ENCODE results near the gene SPEN.

SPEN gene

DNA sequence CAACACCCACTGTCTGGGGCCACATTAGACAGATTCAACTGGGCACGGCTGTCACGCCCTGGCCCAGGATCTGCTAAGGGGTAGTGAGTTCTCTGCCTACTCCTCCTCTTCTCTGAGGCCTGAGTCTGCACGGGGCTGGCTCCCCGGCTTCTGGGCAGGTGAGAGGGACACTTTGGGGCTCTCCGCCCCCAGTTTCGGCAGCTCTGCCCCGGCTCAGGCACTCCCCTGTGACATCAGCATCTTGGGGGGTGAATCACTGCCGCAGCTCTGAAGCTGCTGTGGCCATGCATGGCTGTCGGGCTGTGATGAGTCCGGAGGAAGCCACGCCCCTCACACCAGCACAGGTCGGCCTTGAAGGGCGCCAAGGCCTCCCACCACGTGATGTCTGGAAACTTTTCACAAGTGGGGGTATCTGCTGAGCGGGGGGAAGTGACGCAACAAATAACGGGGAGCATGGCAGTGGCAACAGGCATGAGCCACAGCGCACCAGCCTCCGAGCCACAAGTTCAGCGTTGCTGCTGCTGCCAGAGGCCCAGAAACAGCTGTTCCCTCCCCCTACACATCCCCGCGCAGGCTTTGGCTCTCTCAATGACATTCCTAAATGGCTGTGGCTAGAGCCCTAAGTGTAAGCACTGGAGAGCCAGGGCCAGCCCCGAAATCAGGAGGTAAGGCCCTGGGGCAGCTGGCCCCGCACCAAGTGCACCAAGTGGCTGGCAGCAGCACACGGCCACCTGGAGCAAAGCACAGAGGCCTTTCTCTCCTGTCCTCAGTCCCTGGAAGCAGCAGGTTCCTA lies 102.1 kb downstream of the SPEN start (continued):
- TF ChIP-seq, protein P1, sequence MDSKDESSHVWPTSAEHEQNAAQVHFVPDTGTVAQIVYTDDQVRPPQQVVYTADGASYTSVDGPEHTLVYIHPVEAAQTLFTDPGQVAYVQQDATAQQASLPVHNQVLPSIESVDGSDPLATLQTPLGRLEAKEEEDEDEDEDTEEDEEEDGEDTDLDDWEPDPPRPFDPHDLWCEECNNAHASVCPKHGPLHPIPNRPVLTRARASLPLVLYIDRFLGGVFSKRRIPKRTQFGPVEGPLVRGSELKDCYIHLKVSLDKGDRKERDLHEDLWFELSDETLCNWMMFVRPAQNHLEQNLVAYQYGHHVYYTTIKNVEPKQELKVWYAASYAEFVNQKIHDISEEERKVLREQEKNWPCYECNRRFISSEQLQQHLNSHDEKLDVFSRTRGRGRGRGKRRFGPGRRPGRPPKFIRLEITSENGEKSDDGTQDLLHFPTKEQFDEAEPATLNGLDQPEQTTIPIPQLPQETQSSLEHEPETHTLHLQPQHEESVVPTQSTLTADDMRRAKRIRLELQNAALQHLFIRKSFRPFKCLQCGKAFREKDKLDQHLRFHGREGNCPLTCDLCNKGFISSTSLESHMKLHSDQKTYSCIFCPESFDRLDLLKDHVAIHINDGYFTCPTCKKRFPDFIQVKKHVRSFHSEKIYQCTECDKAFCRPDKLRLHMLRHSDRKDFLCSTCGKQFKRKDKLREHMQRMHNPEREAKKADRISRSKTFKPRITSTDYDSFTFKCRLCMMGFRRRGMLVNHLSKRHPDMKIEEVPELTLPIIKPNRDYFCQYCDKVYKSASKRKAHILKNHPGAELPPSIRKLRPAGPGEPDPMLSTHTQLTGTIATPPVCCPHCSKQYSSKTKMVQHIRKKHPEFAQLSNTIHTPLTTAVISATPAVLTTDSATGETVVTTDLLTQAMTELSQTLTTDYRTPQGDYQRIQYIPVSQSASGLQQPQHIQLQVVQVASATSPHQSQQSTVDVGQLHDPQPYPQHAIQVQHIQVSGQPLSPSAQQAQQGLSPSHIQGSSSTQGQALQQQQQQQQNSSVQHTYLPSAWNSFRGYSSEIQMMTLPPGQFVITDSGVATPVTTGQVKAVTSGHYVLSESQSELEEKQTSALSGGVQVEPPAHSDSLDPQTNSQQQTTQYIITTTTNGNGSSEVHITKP (tag by site-specific recombination; IDR thresholded peaks at IDR 0.05): no peak
- TF ChIP-seq ZIC2 (tag by site-specific recombination; IDR thresholded peaks at IDR 0.05) (no peak; the same call in 1 of the 2 replicates), ZBTB7A (tag by site-specific recombination; IDR thresholded peaks at IDR 0.05; ENCODE audit: low read depth) (no peak), ZNF654 (tag by site-specific recombination; IDR thresholded peaks at IDR 0.05; ENCODE audit: low read depth) (no peak), ZNF629 (tag by site-specific recombination; IDR thresholded peaks at IDR 0.05) (peak; percentile 51), IKZF3 (tag by site-specific recombination; IDR thresholded peaks at IDR 0.05) (no peak), ZBTB48 (tag by site-specific recombination; IDR thresholded peaks at IDR 0.05) (no peak), SALL2 (tag by site-specific recombination; IDR thresholded peaks at IDR 0.05; ENCODE audit: borderline replicate concordance) (no peak), ZNF114 (tag by site-specific recombination; IDR thresholded peaks at IDR 0.05) (no peak), ZNF514 (tag by site-specific recombination; IDR thresholded peaks at IDR 0.05) (no peak), BCL11A (tag by site-specific recombination; IDR thresholded peaks at IDR 0.05; ENCODE audit: low read depth) (no peak), KLF9 (tag by site-specific recombination; IDR thresholded peaks at IDR 0.05; ENCODE audit: low read depth) (peak; percentile 46; the same call in 1 of the 2 replicates), RBAK (tag by site-specific recombination; IDR thresholded peaks at IDR 0.05) (no peak), GFI1B (tag by site-specific recombination; IDR thresholded peaks at IDR 0.05) (no peak), ZNF2 (tag by site-specific recombination; IDR thresholded peaks at IDR 0.05) (no peak), OSR2 (tag by site-specific recombination; IDR thresholded peaks at IDR 0.05) (no peak), ZNF10 (tag by site-specific recombination; IDR thresholded peaks at IDR 0.05) (no peak)
- TF ChIP-seq, protein P2, sequence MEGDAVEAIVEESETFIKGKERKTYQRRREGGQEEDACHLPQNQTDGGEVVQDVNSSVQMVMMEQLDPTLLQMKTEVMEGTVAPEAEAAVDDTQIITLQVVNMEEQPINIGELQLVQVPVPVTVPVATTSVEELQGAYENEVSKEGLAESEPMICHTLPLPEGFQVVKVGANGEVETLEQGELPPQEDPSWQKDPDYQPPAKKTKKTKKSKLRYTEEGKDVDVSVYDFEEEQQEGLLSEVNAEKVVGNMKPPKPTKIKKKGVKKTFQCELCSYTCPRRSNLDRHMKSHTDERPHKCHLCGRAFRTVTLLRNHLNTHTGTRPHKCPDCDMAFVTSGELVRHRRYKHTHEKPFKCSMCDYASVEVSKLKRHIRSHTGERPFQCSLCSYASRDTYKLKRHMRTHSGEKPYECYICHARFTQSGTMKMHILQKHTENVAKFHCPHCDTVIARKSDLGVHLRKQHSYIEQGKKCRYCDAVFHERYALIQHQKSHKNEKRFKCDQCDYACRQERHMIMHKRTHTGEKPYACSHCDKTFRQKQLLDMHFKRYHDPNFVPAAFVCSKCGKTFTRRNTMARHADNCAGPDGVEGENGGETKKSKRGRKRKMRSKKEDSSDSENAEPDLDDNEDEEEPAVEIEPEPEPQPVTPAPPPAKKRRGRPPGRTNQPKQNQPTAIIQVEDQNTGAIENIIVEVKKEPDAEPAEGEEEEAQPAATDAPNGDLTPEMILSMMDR (tag by site-specific recombination; IDR thresholded peaks at IDR 0.05): no peak
- TF ChIP-seq, protein P3, sequence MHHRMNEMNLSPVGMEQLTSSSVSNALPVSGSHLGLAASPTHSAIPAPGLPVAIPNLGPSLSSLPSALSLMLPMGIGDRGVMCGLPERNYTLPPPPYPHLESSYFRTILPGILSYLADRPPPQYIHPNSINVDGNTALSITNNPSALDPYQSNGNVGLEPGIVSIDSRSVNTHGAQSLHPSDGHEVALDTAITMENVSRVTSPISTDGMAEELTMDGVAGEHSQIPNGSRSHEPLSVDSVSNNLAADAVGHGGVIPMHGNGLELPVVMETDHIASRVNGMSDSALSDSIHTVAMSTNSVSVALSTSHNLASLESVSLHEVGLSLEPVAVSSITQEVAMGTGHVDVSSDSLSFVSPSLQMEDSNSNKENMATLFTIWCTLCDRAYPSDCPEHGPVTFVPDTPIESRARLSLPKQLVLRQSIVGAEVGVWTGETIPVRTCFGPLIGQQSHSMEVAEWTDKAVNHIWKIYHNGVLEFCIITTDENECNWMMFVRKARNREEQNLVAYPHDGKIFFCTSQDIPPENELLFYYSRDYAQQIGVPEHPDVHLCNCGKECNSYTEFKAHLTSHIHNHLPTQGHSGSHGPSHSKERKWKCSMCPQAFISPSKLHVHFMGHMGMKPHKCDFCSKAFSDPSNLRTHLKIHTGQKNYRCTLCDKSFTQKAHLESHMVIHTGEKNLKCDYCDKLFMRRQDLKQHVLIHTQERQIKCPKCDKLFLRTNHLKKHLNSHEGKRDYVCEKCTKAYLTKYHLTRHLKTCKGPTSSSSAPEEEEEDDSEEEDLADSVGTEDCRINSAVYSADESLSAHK (tag by site-specific recombination; IDR thresholded peaks at IDR 0.05): 0 out of 2 replicates have a peak, but pooled peaks have one; percentile 27
- TF ChIP-seq, protein P4, sequence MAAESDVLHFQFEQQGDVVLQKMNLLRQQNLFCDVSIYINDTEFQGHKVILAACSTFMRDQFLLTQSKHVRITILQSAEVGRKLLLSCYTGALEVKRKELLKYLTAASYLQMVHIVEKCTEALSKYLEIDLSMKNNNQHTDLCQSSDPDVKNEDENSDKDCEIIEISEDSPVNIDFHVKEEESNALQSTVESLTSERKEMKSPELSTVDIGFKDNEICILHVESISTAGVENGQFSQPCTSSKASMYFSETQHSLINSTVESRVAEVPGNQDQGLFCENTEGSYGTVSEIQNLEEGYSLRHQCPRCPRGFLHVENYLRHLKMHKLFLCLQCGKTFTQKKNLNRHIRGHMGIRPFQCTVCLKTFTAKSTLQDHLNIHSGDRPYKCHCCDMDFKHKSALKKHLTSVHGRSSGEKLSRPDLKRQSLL (tag by site-specific recombination; IDR thresholded peaks at IDR 0.05): no peak
- TF ChIP-seq, protein P5, sequence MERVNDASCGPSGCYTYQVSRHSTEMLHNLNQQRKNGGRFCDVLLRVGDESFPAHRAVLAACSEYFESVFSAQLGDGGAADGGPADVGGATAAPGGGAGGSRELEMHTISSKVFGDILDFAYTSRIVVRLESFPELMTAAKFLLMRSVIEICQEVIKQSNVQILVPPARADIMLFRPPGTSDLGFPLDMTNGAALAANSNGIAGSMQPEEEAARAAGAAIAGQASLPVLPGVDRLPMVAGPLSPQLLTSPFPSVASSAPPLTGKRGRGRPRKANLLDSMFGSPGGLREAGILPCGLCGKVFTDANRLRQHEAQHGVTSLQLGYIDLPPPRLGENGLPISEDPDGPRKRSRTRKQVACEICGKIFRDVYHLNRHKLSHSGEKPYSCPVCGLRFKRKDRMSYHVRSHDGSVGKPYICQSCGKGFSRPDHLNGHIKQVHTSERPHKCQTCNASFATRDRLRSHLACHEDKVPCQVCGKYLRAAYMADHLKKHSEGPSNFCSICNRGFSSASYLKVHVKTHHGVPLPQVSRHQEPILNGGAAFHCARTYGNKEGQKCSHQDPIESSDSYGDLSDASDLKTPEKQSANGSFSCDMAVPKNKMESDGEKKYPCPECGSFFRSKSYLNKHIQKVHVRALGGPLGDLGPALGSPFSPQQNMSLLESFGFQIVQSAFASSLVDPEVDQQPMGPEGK (tag by site-specific recombination; IDR thresholded peaks at IDR 0.05): no peak
- TF ChIP-seq, protein P6, sequence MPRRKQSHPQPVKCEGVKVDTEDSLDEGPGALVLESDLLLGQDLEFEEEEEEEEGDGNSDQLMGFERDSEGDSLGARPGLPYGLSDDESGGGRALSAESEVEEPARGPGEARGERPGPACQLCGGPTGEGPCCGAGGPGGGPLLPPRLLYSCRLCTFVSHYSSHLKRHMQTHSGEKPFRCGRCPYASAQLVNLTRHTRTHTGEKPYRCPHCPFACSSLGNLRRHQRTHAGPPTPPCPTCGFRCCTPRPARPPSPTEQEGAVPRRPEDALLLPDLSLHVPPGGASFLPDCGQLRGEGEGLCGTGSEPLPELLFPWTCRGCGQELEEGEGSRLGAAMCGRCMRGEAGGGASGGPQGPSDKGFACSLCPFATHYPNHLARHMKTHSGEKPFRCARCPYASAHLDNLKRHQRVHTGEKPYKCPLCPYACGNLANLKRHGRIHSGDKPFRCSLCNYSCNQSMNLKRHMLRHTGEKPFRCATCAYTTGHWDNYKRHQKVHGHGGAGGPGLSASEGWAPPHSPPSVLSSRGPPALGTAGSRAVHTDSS (tag by site-specific recombination; IDR thresholded peaks at IDR 0.05): no peak
- TF ChIP-seq, protein P7, sequence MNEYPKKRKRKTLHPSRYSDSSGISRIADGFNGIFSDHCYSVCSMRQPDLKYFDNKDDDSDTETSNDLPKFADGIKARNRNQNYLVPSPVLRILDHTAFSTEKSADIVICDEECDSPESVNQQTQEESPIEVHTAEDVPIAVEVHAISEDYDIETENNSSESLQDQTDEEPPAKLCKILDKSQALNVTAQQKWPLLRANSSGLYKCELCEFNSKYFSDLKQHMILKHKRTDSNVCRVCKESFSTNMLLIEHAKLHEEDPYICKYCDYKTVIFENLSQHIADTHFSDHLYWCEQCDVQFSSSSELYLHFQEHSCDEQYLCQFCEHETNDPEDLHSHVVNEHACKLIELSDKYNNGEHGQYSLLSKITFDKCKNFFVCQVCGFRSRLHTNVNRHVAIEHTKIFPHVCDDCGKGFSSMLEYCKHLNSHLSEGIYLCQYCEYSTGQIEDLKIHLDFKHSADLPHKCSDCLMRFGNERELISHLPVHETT (tag by site-specific recombination; IDR thresholded peaks at IDR 0.05): no peak
- TF ChIP-seq, protein P8, sequence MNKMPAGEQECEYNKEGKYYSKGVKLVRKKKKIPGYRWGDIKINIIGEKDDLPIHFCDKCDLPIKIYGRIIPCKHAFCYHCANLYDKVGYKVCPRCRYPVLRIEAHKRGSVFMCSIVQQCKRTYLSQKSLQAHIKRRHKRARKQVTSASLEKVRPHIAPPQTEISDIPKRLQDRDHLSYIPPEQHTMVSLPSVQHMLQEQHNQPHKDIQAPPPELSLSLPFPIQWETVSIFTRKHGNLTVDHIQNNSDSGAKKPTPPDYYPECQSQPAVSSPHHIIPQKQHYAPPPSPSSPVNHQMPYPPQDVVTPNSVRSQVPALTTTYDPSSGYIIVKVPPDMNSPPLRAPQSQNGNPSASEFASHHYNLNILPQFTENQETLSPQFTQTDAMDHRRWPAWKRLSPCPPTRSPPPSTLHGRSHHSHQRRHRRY (tag by site-specific recombination; IDR thresholded peaks at IDR 0.05): no peak
